GM12864 (cell line): ENCODE data around the gene EXOC3.

Experiments
- DNase-seq: peaks from one replicate; pipeline ENCODE4 v3.0.0-alpha.2; 2011; ENCODE audit warnings: low read depth
- H3K4me3 ChIP-seq: 2 replicates; pipeline ENCODE4 v1.5.1; 2011; ENCODE audit warnings: mild to moderate bottlenecking, low read depth, low read length, control low read depth
- TF ChIP-seq, protein P1 (sequence below): IDR thresholded peaks from 2 replicates; pipeline ENCODE4 v1.5.1; 2011; ENCODE audit warnings: low read depth, mild to moderate bottlenecking, moderate library complexity, low read length, control low read depth, inconsistent platforms; ENCODE audit errors: missing control alignments

The EXOC3 gene

DNA sequence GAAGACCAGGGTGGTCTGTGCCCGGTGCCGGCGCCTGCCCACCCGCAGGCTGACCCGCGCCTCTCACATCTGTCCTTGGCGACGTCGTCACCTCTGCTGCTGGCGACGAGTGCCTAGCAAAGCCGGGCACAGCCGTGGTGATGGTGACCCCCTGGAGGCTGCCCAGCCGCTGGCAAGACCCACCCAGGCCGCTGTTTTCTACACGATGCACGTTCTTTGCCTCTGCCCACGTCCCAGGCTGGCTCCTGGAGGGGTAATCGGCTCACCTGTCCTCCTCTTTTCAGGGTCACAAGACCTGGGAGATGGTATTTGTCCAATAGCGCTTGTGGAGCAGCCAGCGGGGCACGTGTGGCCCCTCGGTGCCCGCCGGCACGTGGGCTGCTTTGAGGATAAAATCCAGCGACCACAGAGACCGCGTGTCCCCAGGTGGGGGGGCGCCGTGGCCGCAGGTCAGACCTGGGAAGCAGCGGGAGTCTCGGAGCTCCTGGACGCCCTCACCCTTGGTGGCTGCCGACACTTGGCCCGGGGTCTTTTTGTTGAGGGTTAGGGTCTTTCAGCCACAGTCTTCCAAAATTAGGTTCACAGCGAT lies 51.8 kb downstream of the EXOC3 start:
- no peak for DNase-seq
- H3K4me3 ChIP-seq = no peak overlapping the region
- TF ChIP-seq, protein P1, sequence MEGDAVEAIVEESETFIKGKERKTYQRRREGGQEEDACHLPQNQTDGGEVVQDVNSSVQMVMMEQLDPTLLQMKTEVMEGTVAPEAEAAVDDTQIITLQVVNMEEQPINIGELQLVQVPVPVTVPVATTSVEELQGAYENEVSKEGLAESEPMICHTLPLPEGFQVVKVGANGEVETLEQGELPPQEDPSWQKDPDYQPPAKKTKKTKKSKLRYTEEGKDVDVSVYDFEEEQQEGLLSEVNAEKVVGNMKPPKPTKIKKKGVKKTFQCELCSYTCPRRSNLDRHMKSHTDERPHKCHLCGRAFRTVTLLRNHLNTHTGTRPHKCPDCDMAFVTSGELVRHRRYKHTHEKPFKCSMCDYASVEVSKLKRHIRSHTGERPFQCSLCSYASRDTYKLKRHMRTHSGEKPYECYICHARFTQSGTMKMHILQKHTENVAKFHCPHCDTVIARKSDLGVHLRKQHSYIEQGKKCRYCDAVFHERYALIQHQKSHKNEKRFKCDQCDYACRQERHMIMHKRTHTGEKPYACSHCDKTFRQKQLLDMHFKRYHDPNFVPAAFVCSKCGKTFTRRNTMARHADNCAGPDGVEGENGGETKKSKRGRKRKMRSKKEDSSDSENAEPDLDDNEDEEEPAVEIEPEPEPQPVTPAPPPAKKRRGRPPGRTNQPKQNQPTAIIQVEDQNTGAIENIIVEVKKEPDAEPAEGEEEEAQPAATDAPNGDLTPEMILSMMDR = no peak

GRCh38 chr5:496028-496427 lies 53.1 kb downstream of the EXOC3 start:
- TF ChIP-seq, protein P1 = no peak
- DNase-seq = no peak
- no peak overlapping the region for H3K4me3 ChIP-seq

DNA sequence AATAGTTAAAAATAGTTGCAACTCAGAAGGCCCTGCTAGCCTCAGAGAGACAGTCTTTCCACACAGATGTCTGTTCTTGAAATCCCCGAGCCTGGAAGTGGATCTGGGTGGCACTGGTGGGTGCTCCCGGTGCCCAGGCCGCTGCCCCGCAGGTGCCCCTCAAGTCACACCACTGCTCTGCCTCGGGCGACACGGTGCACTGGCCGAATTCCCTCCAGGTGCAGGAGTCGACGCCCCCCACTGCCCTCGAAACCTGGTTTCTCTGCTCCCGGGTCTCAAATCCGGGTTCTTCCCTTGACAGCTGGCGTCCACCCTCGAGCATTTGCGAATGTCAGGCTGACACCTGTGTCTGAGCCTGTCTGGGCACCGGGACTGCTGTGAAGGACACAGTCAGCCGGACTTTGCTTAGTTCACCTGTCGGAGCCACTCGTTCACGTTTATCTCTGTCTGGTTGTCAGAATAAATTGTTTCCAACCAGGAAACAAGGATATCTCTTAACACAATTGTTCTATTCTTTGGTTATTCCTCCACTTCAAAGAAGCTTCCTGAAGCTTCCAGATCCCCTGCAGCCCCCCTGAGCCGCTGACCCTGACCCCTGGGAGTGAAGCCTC lies 54.2 kb downstream of the EXOC3 start:
- H3K4me3 ChIP-seq = no peak overlapping the region
- no peak for DNase-seq
- TF ChIP-seq, protein P1 = no peak

GRCh38 chr5:497871-498509 lies 55.0 kb downstream of the EXOC3 start:
- no peak overlapping the region for H3K4me3 ChIP-seq
- TF ChIP-seq, protein P1 = no peak
- no peak for DNase-seq

GRCh38 chr5:499233-500209 lies 56.5 kb downstream of the EXOC3 start:
- TF ChIP-seq, protein P1 = no peak
- H3K4me3 ChIP-seq = no peak overlapping the region
- DNase-seq = no peak

DNA sequence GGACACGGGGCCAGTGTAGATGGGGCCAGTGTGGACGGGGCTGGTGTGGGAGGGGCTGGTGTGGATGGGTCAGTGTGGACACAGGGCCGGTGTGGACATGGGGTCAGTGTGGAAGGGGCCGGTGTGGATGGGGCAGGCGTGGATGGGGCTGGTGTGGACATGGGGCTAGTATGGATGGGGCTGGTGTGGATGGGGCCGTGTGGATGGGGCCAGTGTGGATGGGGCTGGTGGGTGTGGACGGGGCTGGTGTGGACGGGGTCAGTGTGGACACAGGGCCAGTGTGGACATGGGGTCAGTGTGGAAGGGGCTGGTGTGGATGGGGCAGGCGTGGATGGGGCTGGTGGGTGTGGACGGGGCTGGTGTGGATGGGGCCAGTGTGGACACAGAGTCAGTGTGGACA lies 57.5 kb downstream of the EXOC3 start:
- H3K4me3 ChIP-seq = no peak overlapping the region
- TF ChIP-seq, protein P1 = no peak
- DNase-seq = no peak
